Smooth muscle cell (in vitro differentiated cells): ENCODE data around the gene TIMP2. TPM values are rescaled to one million over a fixed set of nuclear protein-coding genes. Genes with fewer than 3 reads are reported as not detected.

Experiments used
- DNase-seq: peaks from one replicate; lab custom pipeline; 2025; ENCODE audit not compliant: unreplicated experiment; lab: John Stamatoyannopoulos, UW
- H2AFZ ChIP-seq: fragments of 200-600 bp; sonication (generic); 2 replicates; pipeline ENCODE4 v1.6.0; 2016; ENCODE audit warnings: antibody characterized with exemption, low read depth, mild to moderate bottlenecking
- H3F3A ChIP-seq: fragments of 200-600 bp; sonication (generic); 2 replicates; pipeline ENCODE4 v1.6.0; 2017; ENCODE audit warnings: antibody characterized with exemption, low read depth
- H3K27ac ChIP-seq: fragments of 200-600 bp; sonication (generic); 2 replicates; pipeline ENCODE4 v1.5.1; 2016; ENCODE audit warnings: low read depth, mild to moderate bottlenecking
- H3K27me3 ChIP-seq: fragments of 200-600 bp; sonication (generic); 2 replicates; pipeline ENCODE4 v1.6.1; 2016; ENCODE audit warnings: low read depth, mild to moderate bottlenecking
- H3K36me3 ChIP-seq: fragments of 200-600 bp; sonication (generic); 2 replicates; pipeline ENCODE4 v1.5.1; 2016; ENCODE audit warnings: low read depth
- H3K4me1 ChIP-seq: fragments of 200-600 bp; sonication (generic); 2 replicates; pipeline ENCODE4 v1.5.1; 2016; ENCODE audit warnings: low read depth
- H3K4me2 ChIP-seq: fragments of 200-600 bp; sonication (generic); 2 replicates; pipeline ENCODE4 v1.6.0; 2016; ENCODE audit warnings: mild to moderate bottlenecking
- H3K4me3 ChIP-seq: fragments of 200-600 bp; sonication (generic); 2 replicates; pipeline ENCODE4 v1.5.1; 2016; ENCODE audit warnings: mild to moderate bottlenecking
- H3K79me2 ChIP-seq: fragments of 200-600 bp; sonication (generic); 2 replicates; pipeline ENCODE4 v1.6.0; 2016; ENCODE audit warnings: low read depth, mild to moderate bottlenecking
- H3K9ac ChIP-seq: fragments of 200-600 bp; sonication (generic); 2 replicates; pipeline ENCODE4 v1.6.0; 2016; ENCODE audit warnings: low read depth
- H3K9me3 ChIP-seq: fragments of 200-600 bp; sonication (generic); replicated peaks from 2 replicates; pipeline ENCODE4 v1.5.1; 2016; ENCODE audit warnings: low read depth
- H4K20me1 ChIP-seq: fragments of 200-600 bp; sonication (generic); 2 replicates; pipeline ENCODE4 v1.6.0; 2016; ENCODE audit warnings: low read depth
- CTCF ChIP-seq: fragments of 200-600 bp; sonication (generic); IDR thresholded peaks from 2 replicates; pipeline ENCODE4 v1.5.1; 2017; ENCODE audit warnings: borderline replicate concordance, mild to moderate bottlenecking, antibody characterized with exemption; ENCODE audit not compliant: insufficient read depth, poor library complexity, severe bottlenecking
- WGBS: methylation state at CpG from one replicate; pipeline ENCODE4 v1.1.7; 2016; ENCODE audit warnings: low lambda C conversion rate; 5-methylcytosine and 5-hydroxymethylcytosine counted together
- polyA plus RNA-seq: library from polyadenylated mRNA; unstranded; fragments of >200 nt; fragmentation: Nextera tagmentation; extraction: Ambion mirVana; gene quantifications from 2 replicates; pipeline ENCODE4 v1.2.1, GENCODE V29; 2016
- total RNA-seq: library from RNA; depleted of rRNA; stranded (reverse); fragments of >200 nt; gene quantifications from 2 replicates; pipeline ENCODE4 v1.2.3, GENCODE V29; 2014

TIMP2 gene
- total and polyA plus RNA-seq, 2 experiments from 2014 or later, result 37.8 to 111 TPM

GRCh38 chr17:78819806-78820792, 105.1 kb downstream of the TIMP2 start:
- H3K4me1 ChIP-seq, result no peaks in the 10 kb centered on the region
- H3K79me2 ChIP-seq, result no peaks in the 10 kb centered on the region
- H2AFZ ChIP-seq, result no peak overlapping the region
- H3K4me2 ChIP-seq, result no peak overlapping the region
- peaks cover 12% of the 10 kb centered on the region for H3K36me3 ChIP-seq
- no peak for DNase-seq
- H3K27ac ChIP-seq, result no peak overlapping the region
- no peaks in the 10 kb centered on the region for H3K27me3 ChIP-seq
- H3F3A ChIP-seq, result peaks cover 14% of the 10 kb centered on the region
- no peaks in the 10 kb centered on the region for H3K9me3 ChIP-seq
- TF ChIP-seq CTCF, result no peak
- no peak overlapping the region for H3K4me3 ChIP-seq
- 95% methylated on average over 18 of the region's 18 CpGs for WGBS
- no peak overlapping the region for H3K9ac ChIP-seq
- H4K20me1 ChIP-seq, result peaks cover 23% of the 10 kb centered on the region

GRCh38 chr17:78819402-78819801, 105.8 kb downstream of the TIMP2 start:
- no peaks in the 10 kb centered on the region for H3K4me1 ChIP-seq
- TF ChIP-seq CTCF, result no peak
- no peaks in the 10 kb centered on the region for H3K27me3 ChIP-seq
- H3K27ac ChIP-seq, result no peak overlapping the region
- H3K9me3 ChIP-seq, result no peaks in the 10 kb centered on the region
- H3K79me2 ChIP-seq, result no peaks in the 10 kb centered on the region
- H3K4me3 ChIP-seq, result no peak overlapping the region
- H3K4me2 ChIP-seq, result no peak overlapping the region
- H3F3A ChIP-seq, result peaks cover 14% of the 10 kb centered on the region
- H2AFZ ChIP-seq, result no peak overlapping the region
- peaks cover 13% of the 10 kb centered on the region for H3K36me3 ChIP-seq
- H3K9ac ChIP-seq, result no peak overlapping the region
- no peak for DNase-seq
- WGBS, result 95% methylated on average over 8 of the region's 8 CpGs
- H4K20me1 ChIP-seq, result peaks cover 23% of the 10 kb centered on the region

- Histone ChIP-seq H3K4me3 (no peak overlapping the region), H4K20me1 (peaks cover 20% of the 10 kb centered on the region), H3K27ac (no peak overlapping the region), H3K4me1 (no peaks in the 10 kb centered on the region), H3K36me3 (peaks cover 17% of the 10 kb centered on the region), H3K9me3 (no peaks in the 10 kb centered on the region), H2AFZ (no peak overlapping the region), H3K79me2 (no peaks in the 10 kb centered on the region), H3F3A (peaks cover 10% of the 10 kb centered on the region), H3K9ac (no peak overlapping the region), H3K4me2 (no peak overlapping the region), H3K27me3 (no peaks in the 10 kb centered on the region)
- no peak for DNase-seq
- 75% methylated on average over 6 of the region's 6 CpGs for WGBS
- no peak for TF ChIP-seq CTCF
These were observed 106.3 kb downstream of the TIMP2 start for GRCh38 chr17:78818932-78819331.
